IMR-90 (cell line): ENCODE measurements around the gene PINLYP. TPM values are rescaled to one million over a fixed set of nuclear protein-coding genes. Genes with fewer than 3 reads are reported as not detected.
A peak's percentile ranks its signal among the peaks of the same experiment; 100 is the strongest.

Experiments
- ATAC-seq: fragments of 200-7000 bp; cut with Tn5 transposase; 2 replicates; pipeline ENCODE4 v1.9.1; 2020; ENCODE audit warnings: low read depth, mild to moderate bottlenecking, moderate library complexity
- BruUV-seq: library from RNA; stranded (reverse); fragments of 400-500 nt; replicated peaks from 2 replicates; lab custom pipeline; 2021; lab: Mats Ljungman, UMichigan
- CTCF ChIA-PET: fragments of 300-600 bp; formaldehyde crosslinking; extraction: SDS; loops from one replicate; lab custom pipeline; 2021; ENCODE audit warnings: antibody characterized with exemption; lab: Yijun Ruan, JAX
- POLR2A ChIA-PET: fragments of 300-600 bp; sonication (Branson Sonifier 250); formaldehyde crosslinking; loops from one replicate; lab custom pipeline; 2022; ENCODE audit warnings: antibody characterized with exemption; ENCODE audit not compliant: unreplicated experiment; lab: Charles Lee
- DNase-seq: peaks from one replicate; pipeline ENCODE4 v3.0.0; 2013
- H2AFZ ChIP-seq: replicated peaks from 2 replicates; pipeline ENCODE3; 2013; ENCODE audit warnings: low read length, mild to moderate bottlenecking; ENCODE audit not compliant: poor library complexity
- H2AK5ac ChIP-seq: 2 replicates; pipeline ENCODE4 v1.6.1; 2013; ENCODE audit warnings: low read depth, low read length, inconsistent platforms
- H2AK9ac ChIP-seq: replicated peaks from 2 replicates; pipeline ENCODE3; 2013; ENCODE audit warnings: mild to moderate bottlenecking, low read depth, low read length, moderate library complexity; ENCODE audit not compliant: poor library complexity
- H2BK120ac ChIP-seq: 2 replicates; pipeline ENCODE4 v1.6.1; 2013; ENCODE audit warnings: low read depth, low read length, inconsistent platforms
- H2BK15ac ChIP-seq: 3 replicates; pipeline ENCODE4 v1.6.1; 2013; ENCODE audit warnings: low read depth, low read length, inconsistent platforms
- H2BK20ac ChIP-seq: 2 replicates; pipeline ENCODE4 v1.6.1; 2013; ENCODE audit warnings: low read depth, mild to moderate bottlenecking, inconsistent platforms, low read length, moderate library complexity
- H2BK5ac ChIP-seq: 2 replicates; pipeline ENCODE4 v1.6.1; 2013; ENCODE audit warnings: mild to moderate bottlenecking, low read depth, low read length, inconsistent platforms; ENCODE audit not compliant: poor library complexity, severe bottlenecking
- H3K14ac ChIP-seq: replicated peaks from 2 replicates; pipeline ENCODE4 v1.6.1; 2013; ENCODE audit warnings: low read depth, low read length, inconsistent platforms
- H3K18ac ChIP-seq: 2 replicates; pipeline ENCODE4 v1.6.1; 2013; ENCODE audit warnings: low read depth, low read length, control low read depth
- H3K23ac ChIP-seq: 2 replicates; pipeline ENCODE4 v1.6.1; 2013; ENCODE audit warnings: low read depth, low read length, inconsistent platforms
- H3K27ac ChIP-seq: 2 replicates; pipeline ENCODE4 v1.5.1; 2013; ENCODE audit warnings: mild to moderate bottlenecking, control low read depth, low read length; ENCODE audit not compliant: insufficient read depth
- H3K27me3 ChIP-seq: 2 replicates; pipeline ENCODE4 v1.6.1; 2013; ENCODE audit warnings: low read length; ENCODE audit not compliant: control insufficient read depth, insufficient read depth
- H3K36me3 ChIP-seq: 2 replicates; pipeline ENCODE4 v1.6.1; 2013; ENCODE audit warnings: low read length, mixed read lengths; ENCODE audit not compliant: control insufficient read depth, insufficient read depth
- H3K4ac ChIP-seq: 2 replicates; pipeline ENCODE4 v1.6.1; 2013; ENCODE audit warnings: low read depth, low read length, inconsistent platforms
- H3K4me1 ChIP-seq: 2 replicates; pipeline ENCODE4 v1.6.1; 2013; ENCODE audit warnings: low read length, mixed read lengths; ENCODE audit not compliant: control insufficient read depth, insufficient read depth
- H3K4me2 ChIP-seq: 2 replicates; pipeline ENCODE4 v1.6.1; 2013; ENCODE audit warnings: low read depth, mild to moderate bottlenecking, control low read depth, low read length, moderate library complexity
- H3K4me3 ChIP-seq: 2 replicates; pipeline ENCODE4 v1.5.1; 2013; ENCODE audit warnings: low read depth, mild to moderate bottlenecking, control low read depth, low read length, moderate library complexity; ENCODE audit not compliant: insufficient read depth
- H3K56ac ChIP-seq: 2 replicates; pipeline ENCODE4 v1.6.1; 2013; ENCODE audit warnings: low read length, inconsistent platforms; ENCODE audit not compliant: insufficient read depth; ENCODE audit errors: extremely low read depth
- H3K79me1 ChIP-seq, 2 experiments: 2 replicates each; pipeline ENCODE4 v1.6.1; 2013; ENCODE audit warnings: low read length in 2 of 2, inconsistent platforms in 1 of 2, low read depth in 1 of 2
- H3K9ac ChIP-seq: 2 replicates; pipeline ENCODE4 v1.6.1; 2013; ENCODE audit warnings: low read depth, low read length, control low read depth
- H3K9me1 ChIP-seq: 2 replicates; pipeline ENCODE4 v1.6.1; 2013; ENCODE audit warnings: low read length, inconsistent platforms; ENCODE audit not compliant: insufficient read depth
- H3K9me3 ChIP-seq: 2 replicates; pipeline ENCODE4 v1.6.1; 2013; ENCODE audit warnings: low read length; ENCODE audit not compliant: control insufficient read depth, insufficient read depth
- H4K20me1 ChIP-seq: 2 replicates; pipeline ENCODE4 v1.6.1; 2013; ENCODE audit warnings: low read length, inconsistent platforms; ENCODE audit not compliant: insufficient read depth
- H4K5ac ChIP-seq: 2 replicates; pipeline ENCODE4 v1.6.1; 2013; ENCODE audit warnings: mild to moderate bottlenecking, low read depth, low read length, control low read depth
- H4K8ac ChIP-seq, 2 experiments: 2 replicates each; pipeline ENCODE4 v1.6.1; 2013; ENCODE audit warnings: low read depth in 2 of 2, low read length in 2 of 2, control low read depth in 1 of 2, inconsistent platforms in 1 of 2
- H4K91ac ChIP-seq: 2 replicates; pipeline ENCODE4 v1.6.1; 2013; ENCODE audit warnings: low read depth, low read length, inconsistent platforms; ENCODE audit not compliant: insufficient read depth
- RAD21 ChIP-seq: IDR thresholded peaks from 2 replicates; pipeline ENCODE4 v1.6.1; 2012; ENCODE audit warnings: low read length, improper control_type of control experiment
- RCOR1 ChIP-seq: IDR thresholded peaks from 2 replicates; pipeline ENCODE4 v1.6.1; 2012; ENCODE audit warnings: mild to moderate bottlenecking, low read length, improper control_type of control experiment; ENCODE audit not compliant: insufficient replicate concordance
- SMC3 ChIP-seq: fragments of 150-350 bp; IDR thresholded peaks from 2 replicates; pipeline ENCODE4 v1.6.1; 2016; ENCODE audit warnings: low read depth, mild to moderate bottlenecking, antibody characterized with exemption, low read length, moderate library complexity
- WGBS, 2 experiments: methylation state at CpG; one replicate each; pipeline versions ENCODE4 v1.1.5 to v1.1.7; 2013; ENCODE audit warnings: missing lambda C conversion rate in 2 of 2; ENCODE audit not compliant: insufficient read length in 1 of 2; ENCODE audit errors: extremely low coverage in 2 of 2; 5-methylcytosine and 5-hydroxymethylcytosine counted together
- dilution Hi-C: fragments of 300-500 bp; cut with HindIII; formaldehyde crosslinking; loops from one replicate; pipeline ENCODE4 v1.14.3; 2018; ENCODE audit warnings: low sequenced_read_pairs; ENCODE audit not compliant: unreplicated experiment
- in situ Hi-C: fragments of 300-500 bp; cut with MboI; formaldehyde crosslinking; loops from 3 replicates; pipeline ENCODE4 v1.14.3; 2019; ENCODE audit warnings: low sequenced_read_pairs, inconsistent platforms, mixed read lengths
- intact Hi-C: fragments of 100-400 bp; cut with micrococcal nuclease; formaldehyde crosslinking; loops from 2 replicates; pipeline ENCODE4 v1.10.0; 2022
- polyA plus RNA-seq, 3 experiments: library from polyadenylated mRNA; depleted of rRNA; stranded (reverse); fragments of >200 nt; gene quantifications; 2 replicates each; pipeline ENCODE4 v1.2.3, GENCODE V29; 2012; ENCODE audit warnings: low replicate concordance in 1 of 3
- total RNA-seq: library from RNA; depleted of rRNA; stranded (reverse); fragments of >200 nt; gene quantifications from 2 replicates; pipeline ENCODE4 v1.2.3, GENCODE V29; 2012
- TF ChIP-seq, protein P1 (sequence below): fragments of 150-350 bp; IDR thresholded peaks from 2 replicates; pipeline ENCODE4 v1.6.1; 2017; ENCODE audit warnings: mild to moderate bottlenecking, antibody characterized with exemption, low read length, low read depth
- TF ChIP-seq, protein P2 (sequence below): conservative IDR thresholded peaks from 2 replicates; pipeline ENCODE4 v1.5.1; 2012; ENCODE audit warnings: mild to moderate bottlenecking, low read depth, low read length, improper control_type of control experiment

PINLYP gene
- total and polyA plus RNA-seq, 2 of the 4 experiments (the other 2 are of a cell fraction), result 0.54 to 1.4 TPM

DNA sequence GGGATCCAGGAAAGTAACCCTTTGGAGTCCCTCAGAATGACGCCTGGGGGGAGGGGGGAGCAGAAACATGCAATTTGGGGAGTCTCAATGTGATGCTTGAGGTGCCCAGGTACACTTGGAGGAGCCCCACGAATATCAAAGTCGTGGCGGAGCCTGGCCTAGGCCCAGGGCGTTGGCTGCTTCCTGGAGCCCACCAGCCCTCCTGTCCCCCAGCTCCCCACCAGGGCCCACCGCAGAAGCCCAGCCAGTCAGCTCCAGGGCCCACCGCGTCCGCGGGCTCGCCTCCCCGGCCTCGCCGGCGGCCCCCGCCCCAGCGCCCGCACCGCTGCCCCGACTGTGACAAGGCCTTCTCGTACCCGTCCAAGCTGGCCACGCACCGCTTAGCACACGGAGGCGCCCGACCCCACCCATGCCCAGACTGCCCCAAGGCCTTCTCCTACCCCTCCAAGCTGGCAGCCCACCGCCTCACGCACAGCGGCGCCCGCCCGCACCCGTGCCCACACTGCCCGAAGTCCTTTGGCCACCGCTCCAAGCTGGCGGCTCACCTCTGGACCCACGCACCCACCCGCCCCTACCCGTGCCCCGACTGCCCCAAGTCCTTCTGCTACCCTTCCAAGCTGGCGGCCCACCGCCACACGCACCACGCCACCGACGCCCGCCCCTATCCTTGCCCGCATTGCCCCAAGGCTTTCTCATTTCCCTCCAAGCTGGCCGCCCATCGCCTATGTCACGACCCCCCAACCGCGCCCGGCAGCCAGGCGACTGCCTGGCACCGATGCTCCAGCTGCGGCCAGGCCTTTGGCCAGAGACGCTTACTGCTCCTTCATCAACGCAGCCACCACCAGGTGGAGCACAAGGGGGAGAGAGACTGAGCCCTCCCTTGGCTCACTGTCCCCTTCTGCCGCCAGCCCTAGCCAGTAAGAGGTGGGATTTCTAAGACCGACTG lies 40.5 kb upstream of the PINLYP start:
- H2AK9ac ChIP-seq, result peak overlapping the region; percentile 62
- H3K23ac ChIP-seq, result peak overlapping the region; percentile 59; the same call in 1 of the 2 replicates
- peak overlapping the region in 1 of 2 experiments; percentile 44; a peak in 1 of 4 replicates for H4K8ac ChIP-seq
- peak overlapping the region; percentile 27; the same call in 1 of the 3 replicates for H2BK15ac ChIP-seq
- H3K27ac ChIP-seq, result no peak overlapping the region
- intact Hi-C loops, result loop anchor here (2.0 to 5.0 kb wide), 3 partner anchors 60 to 272 kb away; no protein-coding TSS in a partner anchor
- no peak overlapping the region for H2BK5ac ChIP-seq
- in situ Hi-C loops, result no loop called here
- no peaks in the 10 kb centered on the region for H3K9me3 ChIP-seq
- no peak overlapping the region for H3K4me2 ChIP-seq
- no peak overlapping the region for H3K56ac ChIP-seq
- CTCF ChIA-PET, result interaction anchor here (0.7 to 2.3 kb wide), 4 partner anchors 11 to 240 kb away, joined by 3 to 15 read pairs (median 4); no protein-coding TSS in a partner anchor
- H4K20me1 ChIP-seq, result peaks cover 5% of the 10 kb centered on the region
- H3K36me3 ChIP-seq, result peaks cover 3% of the 10 kb centered on the region; the same call in 1 of the 2 replicates
- no peak overlapping the region for H3K18ac ChIP-seq
- TF ChIP-seq SMC3, result peak; percentile 68
- TF ChIP-seq RCOR1, result no peak
- TF ChIP-seq, protein P1, sequence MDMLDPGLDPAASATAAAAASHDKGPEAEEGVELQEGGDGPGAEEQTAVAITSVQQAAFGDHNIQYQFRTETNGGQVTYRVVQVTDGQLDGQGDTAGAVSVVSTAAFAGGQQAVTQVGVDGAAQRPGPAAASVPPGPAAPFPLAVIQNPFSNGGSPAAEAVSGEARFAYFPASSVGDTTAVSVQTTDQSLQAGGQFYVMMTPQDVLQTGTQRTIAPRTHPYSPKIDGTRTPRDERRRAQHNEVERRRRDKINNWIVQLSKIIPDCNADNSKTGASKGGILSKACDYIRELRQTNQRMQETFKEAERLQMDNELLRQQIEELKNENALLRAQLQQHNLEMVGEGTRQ, result no peak
- TF ChIP-seq, protein P2, sequence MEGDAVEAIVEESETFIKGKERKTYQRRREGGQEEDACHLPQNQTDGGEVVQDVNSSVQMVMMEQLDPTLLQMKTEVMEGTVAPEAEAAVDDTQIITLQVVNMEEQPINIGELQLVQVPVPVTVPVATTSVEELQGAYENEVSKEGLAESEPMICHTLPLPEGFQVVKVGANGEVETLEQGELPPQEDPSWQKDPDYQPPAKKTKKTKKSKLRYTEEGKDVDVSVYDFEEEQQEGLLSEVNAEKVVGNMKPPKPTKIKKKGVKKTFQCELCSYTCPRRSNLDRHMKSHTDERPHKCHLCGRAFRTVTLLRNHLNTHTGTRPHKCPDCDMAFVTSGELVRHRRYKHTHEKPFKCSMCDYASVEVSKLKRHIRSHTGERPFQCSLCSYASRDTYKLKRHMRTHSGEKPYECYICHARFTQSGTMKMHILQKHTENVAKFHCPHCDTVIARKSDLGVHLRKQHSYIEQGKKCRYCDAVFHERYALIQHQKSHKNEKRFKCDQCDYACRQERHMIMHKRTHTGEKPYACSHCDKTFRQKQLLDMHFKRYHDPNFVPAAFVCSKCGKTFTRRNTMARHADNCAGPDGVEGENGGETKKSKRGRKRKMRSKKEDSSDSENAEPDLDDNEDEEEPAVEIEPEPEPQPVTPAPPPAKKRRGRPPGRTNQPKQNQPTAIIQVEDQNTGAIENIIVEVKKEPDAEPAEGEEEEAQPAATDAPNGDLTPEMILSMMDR, result peak; percentile 63
- TF ChIP-seq RAD21, result peak; percentile 60
- no peak overlapping the region for H2BK20ac ChIP-seq
- no peaks in the 10 kb centered on the region for H3K27me3 ChIP-seq
- peak overlapping the region; percentile 58; the same call in 1 of the 2 replicates for H2AK5ac ChIP-seq
- whole genome bisulfite sequencing, 2 experiments, result 51% methylated on average over 36 of the region's 62 CpGs; no CpG with 5 or more reads in 1 of the 2 experiments
- peak overlapping the region; percentile 43; the same call in 1 of the 2 replicates for H3K4ac ChIP-seq
- H2AFZ ChIP-seq, result peak overlapping the region; percentile 81
- ATAC-seq, result peak; percentile 4; the same call in 1 of the 2 replicates
- H3K79me1 ChIP-seq, result peaks cover 0 to 6% of the 10 kb centered on the region in 2 experiments; a peak in 1 of 4 replicates
- no peak overlapping the region for H2BK120ac ChIP-seq
- peak; percentile 61 for DNase-seq
- H3K9ac ChIP-seq, result no peak overlapping the region
- H4K91ac ChIP-seq, result no peak overlapping the region; the same call in 1 of the 2 replicates
- H3K14ac ChIP-seq, result no peak overlapping the region
- BruUV-seq, result no TSS peak
- H3K4me1 ChIP-seq, result peaks cover 3% of the 10 kb centered on the region; the same call in 1 of the 2 replicates
- dilution Hi-C loops, result no loop called here
- H3K9me1 ChIP-seq, result peaks cover 12% of the 10 kb centered on the region; the same call in 1 of the 2 replicates
- POLR2A ChIA-PET, result no interaction called here
- H3K4me3 ChIP-seq, result no peak overlapping the region
- H4K5ac ChIP-seq, result no peak overlapping the region
